ENCODE measurements around the gene TUBGCP2. TPM values are rescaled to one million over a fixed set of nuclear protein-coding genes. Genes with fewer than 3 reads are reported as not detected.

TUBGCP2 gene
- total and polyA plus RNA-seq, 2 of the 13 experiments (the other 11 are each of a cell fraction or from before 2014, with no cell fraction given): 21.3 to 34.5 TPM

DNA sequence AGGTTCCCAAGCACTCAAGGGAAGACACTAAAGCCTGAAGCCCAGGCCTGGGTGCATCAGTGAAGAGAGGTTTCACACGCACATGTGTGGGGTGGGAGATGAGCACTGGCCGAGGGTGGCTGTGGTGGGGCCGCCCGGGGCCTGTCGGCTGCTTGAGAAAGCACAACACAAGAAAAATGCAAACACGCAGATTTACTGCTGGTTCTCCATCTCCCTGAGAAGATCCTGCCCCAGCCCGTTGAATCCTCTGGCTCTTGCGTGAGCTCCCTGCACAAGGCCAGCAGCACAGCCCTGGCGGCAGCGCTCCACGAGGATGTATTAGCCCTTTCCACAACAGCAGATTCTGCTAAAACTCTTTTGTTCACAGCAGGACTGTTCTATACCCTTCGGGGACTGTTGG, 6.2 kb upstream of the TUBGCP2 start:
- Histone ChIP-seq H2AFZ (ENCODE audit: low read length) (no peak overlapping the region), H3K36me3 (replicated peaks in 1 of 2; ENCODE audit: control insufficient read depth in 1 of 2, insufficient read depth in 2 of 2, low read length in 2 of 2) (peaks cover 13 to 26% of the 10 kb centered on the region in 2 experiments; a peak in 4 of 5 replicates), H3K27ac (ENCODE audit: extremely low read length, insufficient read depth, low read length) (no peak overlapping the region), H3K79me2 (ENCODE audit: insufficient read depth, low read length) (no peaks in the 10 kb centered on the region), H3K4me1 (ENCODE audit: insufficient read depth, low read length) (peaks cover 15% of the 10 kb centered on the region), H3K9ac (ENCODE audit: insufficient read depth, low read depth, low read length) (no peak overlapping the region), H3K27me3 (ENCODE audit: control insufficient read depth in 1 of 2, insufficient read depth in 2 of 2, low read length in 2 of 2) (peaks cover 0 to 9% of the 10 kb centered on the region in 2 experiments; a peak in 2 of 5 replicates), H3K4me3 (replicated peaks in 1 of 3; ENCODE audit: insufficient read depth in 1 of 3, low read depth in 2 of 3, low read length in 3 of 3) (no peak overlapping the region), H4K20me1 (ENCODE audit: insufficient read depth, low read length) (no peaks in the 10 kb centered on the region), H3K4me2 (ENCODE audit: low read depth, low read length) (no peak overlapping the region), H3K9me3 (ENCODE audit: low read length) (no peaks in the 10 kb centered on the region)
- FAIRE-seq (no peak), DNase-seq (ENCODE audit: low spot score) (no peak), ATAC-seq (no peak)
- POLR2A ChIA-PET: interaction anchor here (0.6 to 0.8 kb wide), 2 partner anchors 33 to 107 kb away, joined by 3 read pairs; partner anchors contain the start of gene PRAP1
- CTCF ChIA-PET (ENCODE audit: low intra/inter-chr PET ratio, low total read pairs): no interaction called here
- no peak for TF ChIP-seq ZNF205 (CRISPR knock-in tag; IDR thresholded peaks at IDR 0.05)
- no peak for TF ChIP-seq NRL (CRISPR knock-in tag; IDR thresholded peaks at IDR 0.05; ENCODE audit: borderline replicate concordance)
- TF ChIP-seq HDAC2 (CRISPR knock-in tag; IDR thresholded peaks at IDR 0.05): no peak
- BruUV-seq (replicated peaks): no TSS peak
- intact Hi-C loops (cut with micrococcal nuclease; ENCODE audit: unreplicated experiment) (no loop called here), in situ Hi-C loops (cut with HindIII; ENCODE audit: extremely low pct_ligation_motif_present, low pct_unique_long_range_greater_than_20kb) (no loop called here)
- 77% methylated on average over 11 of the region's 12 CpGs for WGBS (ENCODE audit: low lambda C conversion rate)

DNA sequence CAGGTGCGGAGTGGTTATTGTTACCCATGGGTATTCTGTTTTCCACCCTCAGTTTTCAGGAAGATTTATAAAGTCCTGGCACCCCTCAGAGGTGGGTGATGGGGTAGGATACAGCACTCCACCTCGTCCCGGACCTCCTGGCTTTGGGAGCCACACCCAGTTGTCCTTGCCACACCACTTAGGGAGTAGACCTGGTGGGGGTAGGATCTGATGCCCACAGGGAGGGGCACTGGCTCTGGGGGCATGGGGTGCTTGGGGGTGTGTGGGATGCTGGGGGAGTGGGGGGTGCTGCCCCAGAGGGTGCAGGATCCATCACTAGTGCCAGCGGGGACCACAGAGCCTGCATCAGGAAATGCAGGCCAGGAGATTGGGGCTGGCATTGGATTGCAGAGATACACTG, 4.5 kb upstream of the TUBGCP2 start:
- CTCF ChIA-PET (ENCODE audit: low intra/inter-chr PET ratio, low total read pairs): interaction anchor here (0.6 kb wide), 1 partner anchor 16 kb away, joined by 3 read pairs; no protein-coding TSS in a partner anchor
- Histone ChIP-seq H3K4me2 (ENCODE audit: low read depth, low read length) (no peak overlapping the region), H3K27ac (ENCODE audit: extremely low read length, insufficient read depth, low read length) (no peak overlapping the region), H3K36me3 (replicated peaks in 1 of 2; ENCODE audit: control insufficient read depth in 1 of 2, insufficient read depth in 2 of 2, low read length in 2 of 2) (peaks cover 14 to 33% of the 10 kb centered on the region in 2 experiments; a peak in 4 of 5 replicates), H3K4me3 (replicated peaks in 1 of 3; ENCODE audit: insufficient read depth in 1 of 3, low read depth in 2 of 3, low read length in 3 of 3) (no peak overlapping the region), H2AFZ (ENCODE audit: low read length) (no peak overlapping the region), H3K27me3 (ENCODE audit: control insufficient read depth in 1 of 2, insufficient read depth in 2 of 2, low read length in 2 of 2) (no peaks in the 10 kb centered on the region; a peak in 1 of 5 replicates), H3K9me3 (ENCODE audit: low read length) (no peaks in the 10 kb centered on the region), H3K9ac (ENCODE audit: insufficient read depth, low read depth, low read length) (no peak overlapping the region), H3K79me2 (ENCODE audit: insufficient read depth, low read length) (peaks cover 4% of the 10 kb centered on the region), H3K4me1 (ENCODE audit: insufficient read depth, low read length) (peaks cover 9% of the 10 kb centered on the region; the same call in 1 of the 2 replicates), H4K20me1 (ENCODE audit: insufficient read depth, low read length) (no peaks in the 10 kb centered on the region; the same call in 1 of the 2 replicates)
- 93% methylated on average over 4 of the region's 4 CpGs for WGBS (ENCODE audit: low lambda C conversion rate)
- POLR2A ChIA-PET: no interaction called here
- no peak for TF ChIP-seq ZNF256 (CRISPR knock-in tag; conservative IDR thresholded peaks at IDR 0.05)
- no peak for TF ChIP-seq REPIN1 (CRISPR knock-in tag; IDR thresholded peaks at IDR 0.05; ENCODE audit: borderline replicate concordance, low read depth)
- no peak for TF ChIP-seq NCOA5 (CRISPR knock-in tag; IDR thresholded peaks at IDR 0.05)
- no peak for TF ChIP-seq MXD4 (CRISPR knock-in tag; IDR thresholded peaks at IDR 0.05)
- no peak for TF ChIP-seq MED1 (CRISPR knock-in tag; IDR thresholded peaks at IDR 0.05)
- TF ChIP-seq CHD4 (IDR thresholded peaks at IDR 0.05; ENCODE audit: borderline replicate concordance, low read length): no peak
- TF ChIP-seq ZBTB1 (CRISPR knock-in tag; IDR thresholded peaks at IDR 0.05; ENCODE audit: borderline replicate concordance): no peak
- TF ChIP-seq KDM6A (CRISPR knock-in tag; IDR thresholded peaks at IDR 0.05; ENCODE audit: low read depth): no peak
- BruUV-seq (replicated peaks): no TSS peak
- intact Hi-C loops (cut with micrococcal nuclease; ENCODE audit: unreplicated experiment): no loop called here
- FAIRE-seq (no peak), ATAC-seq (no peak), DNase-seq (ENCODE audit: low spot score) (no peak)
- in situ Hi-C loops (cut with HindIII; ENCODE audit: extremely low pct_ligation_motif_present, low pct_unique_long_range_greater_than_20kb): no loop called here
